Measurements from ENCODE around the gene DNAH14.
"Not testable (repeated sequence)": the region's sequence is repeated elsewhere in the genome, so short reads cannot be mapped to it uniquely, and the experiment has no call there.

The DNAH14 gene

DNA sequence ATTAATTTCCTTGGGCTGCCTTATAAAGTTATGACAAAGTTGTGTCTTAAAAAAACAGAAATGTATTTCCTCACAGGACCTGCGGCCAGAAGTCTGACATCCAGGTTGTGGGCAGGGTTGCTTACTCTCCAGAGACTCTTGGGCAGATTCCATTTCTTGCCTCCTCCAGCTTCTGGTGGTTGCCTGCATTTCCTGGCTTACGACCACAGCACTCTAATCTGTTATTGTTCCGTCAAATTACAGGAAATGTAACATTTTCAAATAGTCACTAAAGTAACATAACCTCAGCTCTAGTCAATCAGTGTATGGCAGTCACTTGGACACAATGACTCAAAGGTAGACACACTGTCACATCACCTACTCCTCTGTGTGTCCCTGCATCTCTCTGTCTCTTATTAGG lies 226.8 kb downstream of the DNAH14 start:
- DNase-seq (ENCODE audit: low read depth): no peak

DNA sequence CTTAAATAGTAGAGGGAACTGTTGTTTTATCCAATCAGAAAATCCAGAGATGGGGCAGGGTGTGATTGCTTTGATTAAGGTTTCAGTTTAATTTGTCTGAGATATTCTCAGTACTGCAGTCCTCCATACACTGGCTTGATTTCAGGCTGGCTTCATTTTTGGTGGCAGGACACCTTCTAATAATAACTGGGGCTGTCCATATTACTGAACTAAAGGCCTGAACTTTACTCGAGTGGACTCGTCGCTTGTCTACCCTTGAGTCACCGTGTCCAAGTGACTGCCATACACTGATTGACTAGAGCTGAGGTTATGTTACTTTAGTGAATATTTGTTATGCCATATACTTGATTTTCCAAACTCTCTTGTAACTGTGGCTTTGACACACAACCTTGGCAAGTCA lies 228.8 kb downstream of the DNAH14 start:
- no peak for DNase-seq (ENCODE audit: low read depth)

DNA sequence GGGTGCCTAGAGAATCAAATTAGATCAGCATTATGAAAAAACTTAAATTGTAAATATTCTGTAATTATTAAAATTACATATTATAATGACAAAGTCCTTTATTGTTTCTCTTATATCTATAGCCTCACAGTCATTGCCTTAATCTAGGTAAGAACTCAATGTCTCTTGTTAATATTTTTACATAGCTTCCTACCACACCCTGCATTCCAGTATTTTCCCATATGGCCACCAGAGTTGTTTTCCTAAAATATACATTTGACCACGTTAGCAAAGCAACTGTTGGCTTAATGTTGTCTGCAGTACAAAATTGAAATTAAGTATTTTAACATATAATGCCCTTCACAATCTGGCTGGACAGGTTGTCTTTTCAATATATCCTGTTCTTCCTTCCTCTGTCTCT lies 230.3 kb downstream of the DNAH14 start:
- DNase-seq (ENCODE audit: low read depth): no peak

DNA sequence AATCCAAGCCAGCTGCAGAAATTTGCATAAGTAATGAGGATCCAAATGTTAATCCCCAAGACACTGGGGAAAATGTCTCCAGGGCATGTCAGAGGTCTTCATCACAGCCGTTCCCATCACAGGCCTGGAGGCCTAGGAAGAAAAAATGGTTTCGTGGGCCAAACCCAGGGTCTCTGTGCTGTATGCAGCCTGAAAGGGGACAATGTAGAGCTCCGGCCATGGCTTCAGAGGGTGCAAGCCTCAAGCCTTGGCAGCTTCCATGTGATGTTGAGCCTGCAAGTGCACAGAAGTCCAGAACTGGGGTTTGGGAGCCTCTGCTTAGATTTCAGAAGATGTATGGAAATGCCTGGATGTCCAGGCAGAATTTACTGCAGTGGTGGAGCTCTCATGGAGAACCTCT lies 247.9 kb downstream of the DNAH14 start:
- DNase-seq (ENCODE audit: low read depth): not testable (repeated sequence)

DNA sequence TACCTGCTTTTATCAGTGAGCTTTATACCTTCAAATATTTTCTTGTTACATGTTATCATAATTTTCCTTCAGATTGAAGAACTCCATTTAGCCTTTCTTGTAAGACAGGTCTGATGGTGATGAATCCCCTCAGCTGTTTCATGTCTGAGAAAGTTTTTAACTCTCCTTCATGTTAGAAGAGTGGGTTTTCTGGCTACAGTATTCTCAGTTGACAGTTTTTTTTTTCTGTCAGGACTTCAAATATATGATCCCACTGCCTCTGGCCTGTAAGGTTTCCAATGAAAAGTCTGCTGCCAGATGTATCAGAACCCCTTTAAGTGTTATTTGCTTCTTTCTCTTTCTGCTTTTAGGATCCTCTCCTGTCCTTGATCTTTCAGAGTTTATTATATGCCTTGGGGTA lies 250.2 kb downstream of the DNAH14 start:
- DNase-seq (ENCODE audit: low read depth): no peak

DNA sequence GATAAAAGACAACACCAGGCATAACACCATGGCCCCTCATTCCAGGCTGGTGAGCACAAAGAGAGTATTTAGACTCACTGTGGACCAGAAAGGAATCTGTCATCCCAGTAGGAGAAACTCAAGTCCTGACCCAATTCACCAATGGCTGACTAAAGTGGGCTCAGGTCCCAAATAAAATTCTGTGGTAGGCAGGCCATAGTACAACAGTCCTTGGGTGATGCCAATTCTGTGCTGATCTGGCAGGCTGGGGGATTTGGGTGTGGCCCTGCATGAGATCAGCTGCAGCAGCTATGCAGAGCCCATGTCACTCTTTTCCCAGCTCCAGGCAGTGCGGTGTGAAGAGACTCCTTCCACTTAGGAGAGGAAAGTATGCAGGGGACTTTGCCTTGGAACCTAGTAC lies 253.2 kb downstream of the DNAH14 start:
- DNase-seq (ENCODE audit: low read depth): no peak

DNA sequence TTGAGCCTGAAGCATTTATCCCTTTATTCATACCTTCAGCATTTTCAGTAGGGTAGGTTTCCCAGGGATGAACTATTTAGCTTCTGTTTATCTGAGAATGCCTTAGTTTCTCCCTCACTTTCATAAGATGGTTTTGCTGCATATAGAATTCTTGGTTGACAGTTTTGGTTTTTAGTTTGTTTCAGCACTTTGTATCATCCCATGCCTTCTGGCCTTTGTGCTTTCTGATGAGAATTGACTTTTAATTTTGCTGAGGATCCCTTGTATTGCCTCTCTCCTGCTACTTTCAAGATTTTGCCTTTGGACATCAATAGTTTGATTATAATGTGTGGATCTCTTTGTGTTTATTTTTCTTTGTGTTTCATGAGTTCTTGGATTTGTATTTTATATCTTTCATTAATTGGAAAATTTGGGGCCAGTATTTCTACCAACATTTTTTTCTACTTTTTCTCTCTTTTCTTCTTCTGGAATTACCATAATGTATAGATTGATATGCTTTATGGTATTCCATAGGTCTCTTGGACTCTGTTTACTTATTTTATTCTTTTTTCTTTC lies 261.8 kb downstream of the DNAH14 start:
- DNase-seq (ENCODE audit: low read depth): no peak

DNA sequence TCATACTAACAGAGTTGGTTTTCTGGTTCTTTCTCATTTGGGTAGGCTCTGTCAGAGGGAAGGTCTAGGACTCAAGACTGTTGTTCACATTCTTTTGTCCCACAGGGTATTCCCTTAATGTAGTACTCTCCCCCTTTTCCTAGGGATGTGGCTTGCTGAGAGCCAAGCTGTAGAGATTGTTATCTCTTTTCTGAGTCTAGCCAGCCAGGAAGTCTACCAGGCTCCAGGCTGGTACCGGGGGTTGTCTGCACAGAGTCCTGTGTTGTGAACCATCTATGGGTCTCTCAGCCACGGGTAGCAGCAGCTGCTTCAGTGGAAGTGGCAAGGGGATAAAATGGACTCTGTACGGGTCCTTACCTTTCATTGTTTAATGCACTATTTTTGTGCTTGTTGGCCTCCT lies 272.0 kb downstream of the DNAH14 start:
- no peak for DNase-seq (ENCODE audit: low read depth)

DNA sequence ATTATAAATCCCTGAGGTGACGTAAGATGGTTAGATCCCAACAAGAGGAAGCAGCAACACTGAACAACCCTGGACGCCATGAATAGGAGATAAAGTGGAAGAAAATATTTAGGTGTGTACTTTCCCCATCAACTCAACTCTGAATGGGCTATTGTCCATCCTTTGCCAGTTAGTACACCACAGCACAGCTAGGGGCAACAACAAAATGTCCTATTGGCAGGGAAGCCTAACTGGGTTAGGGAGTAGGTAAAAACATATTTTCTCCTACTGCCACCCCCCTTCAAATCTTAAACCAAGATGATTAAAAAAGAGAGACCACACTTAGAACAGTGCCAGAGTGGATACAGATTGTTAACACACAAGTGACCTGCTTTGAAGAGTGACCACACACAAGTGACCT lies 278.3 kb downstream of the DNAH14 start:
- DNase-seq (ENCODE audit: low read depth): no peak

DNA sequence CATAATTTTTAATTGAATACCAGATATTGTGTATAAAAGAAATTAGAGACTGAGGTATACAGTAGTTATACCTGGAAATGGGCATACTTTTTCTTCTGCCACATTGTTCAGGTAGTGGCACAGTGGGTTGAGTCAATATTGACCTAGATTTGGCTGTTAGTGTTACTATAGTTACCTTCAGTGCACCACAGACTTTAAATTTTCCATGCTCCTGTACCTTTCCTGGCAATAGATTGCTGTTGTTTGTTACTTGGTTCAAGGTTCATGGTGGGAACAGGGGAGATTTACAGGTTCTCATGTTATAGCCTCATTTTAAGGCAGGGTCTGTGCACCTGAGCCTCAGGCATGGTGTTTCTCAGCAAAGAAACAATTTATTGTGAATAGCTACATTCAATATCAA lies 279.7 kb downstream of the DNAH14 start:
- no peak for DNase-seq (ENCODE audit: low read depth)

DNA sequence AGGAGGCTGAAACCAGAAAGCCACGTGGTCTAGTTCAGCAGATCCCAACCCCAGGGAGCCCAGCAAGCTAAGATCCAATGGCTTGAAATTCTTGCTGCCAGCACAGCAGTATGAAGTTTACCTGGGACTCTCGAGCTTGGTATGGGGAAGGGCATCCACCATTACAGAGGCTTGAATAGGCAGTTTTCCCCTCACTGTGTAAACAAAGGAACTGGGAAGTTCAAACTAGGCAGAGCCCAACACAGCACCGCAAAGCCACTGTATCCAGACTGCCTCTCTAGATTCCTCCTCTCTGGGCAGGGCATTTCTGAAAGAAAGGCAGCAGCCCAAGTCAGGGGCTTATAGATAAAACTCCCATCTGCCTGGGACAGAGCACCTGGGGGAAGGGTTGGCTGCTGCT lies 280.7 kb downstream of the DNAH14 start:
- not testable (repeated sequence) for DNase-seq (ENCODE audit: low read depth)

DNA sequence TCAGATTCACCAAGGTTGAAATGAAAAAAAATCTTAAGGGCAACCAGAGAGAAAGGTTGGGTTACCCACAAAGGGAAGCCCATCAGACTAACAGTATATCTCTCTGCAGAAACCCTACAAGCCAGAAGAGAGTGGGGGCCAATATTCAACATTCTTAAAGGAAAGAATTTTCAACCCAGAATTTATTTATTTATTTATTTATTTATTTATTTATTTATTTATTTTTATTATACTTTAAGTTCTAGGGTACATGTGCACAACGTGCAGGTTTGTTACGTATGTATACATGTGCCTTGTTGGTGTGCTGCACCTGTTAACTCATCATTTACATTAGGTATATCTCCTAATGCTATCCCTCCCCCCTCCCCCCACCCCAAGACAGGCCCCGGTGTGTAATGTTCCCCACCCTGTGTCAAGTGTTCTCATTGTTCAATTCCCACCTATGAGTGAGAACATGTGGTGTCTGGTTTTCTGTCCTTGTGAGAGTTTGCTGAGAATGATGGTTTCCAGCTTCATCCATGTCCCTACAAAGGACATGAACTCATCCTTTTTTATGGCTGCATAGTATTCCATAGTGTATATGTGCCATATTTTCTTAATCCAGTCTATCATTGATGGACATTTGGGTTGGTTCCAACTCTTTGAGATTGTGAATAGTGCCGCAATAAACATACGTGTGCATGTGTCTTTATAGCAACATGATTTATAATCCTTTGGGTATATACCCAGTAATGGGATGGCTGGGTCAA lies 282.4 kb downstream of the DNAH14 start:
- not testable (repeated sequence) for DNase-seq (ENCODE audit: low read depth)

DNA sequence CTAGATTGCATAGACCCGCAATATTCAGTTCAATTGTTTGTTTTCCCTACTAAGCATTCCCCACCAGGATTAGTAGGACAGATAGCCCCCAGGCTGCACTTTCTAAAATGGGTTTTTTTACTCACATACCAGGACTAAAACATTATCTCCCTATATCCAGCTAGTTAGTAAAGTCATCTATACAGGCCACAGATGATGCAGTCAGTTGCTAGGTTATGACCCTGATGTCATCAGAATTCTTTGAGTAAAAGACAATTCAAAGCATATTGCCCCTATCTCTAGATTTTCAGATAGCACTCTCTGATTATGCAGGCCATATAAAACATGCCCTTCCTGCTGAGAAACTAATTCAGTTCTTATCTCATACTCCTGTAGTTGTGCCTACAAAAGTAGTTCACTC lies 294.8 kb downstream of the DNAH14 start:
- DNase-seq (ENCODE audit: low read depth): no peak

DNA sequence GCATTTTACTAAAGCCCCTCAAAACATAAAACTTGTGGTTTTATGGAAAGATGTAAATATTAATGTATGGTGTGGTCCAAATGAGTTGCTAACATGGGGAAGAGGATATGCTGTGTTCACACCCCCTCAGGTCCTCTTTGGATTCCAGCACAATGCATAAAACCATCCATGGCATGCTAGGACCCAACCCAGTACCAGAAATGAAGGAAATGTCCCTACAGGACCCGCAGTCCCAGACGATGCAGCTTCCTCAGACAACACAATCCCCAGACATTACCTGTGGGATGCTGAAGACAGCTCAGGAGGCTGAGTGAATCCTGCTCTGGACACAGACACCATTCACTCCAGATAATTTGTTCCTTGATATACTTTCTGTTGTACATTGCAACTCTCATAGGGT lies 296.2 kb downstream of the DNAH14 start:
- DNase-seq (ENCODE audit: low read depth): no peak

DNA sequence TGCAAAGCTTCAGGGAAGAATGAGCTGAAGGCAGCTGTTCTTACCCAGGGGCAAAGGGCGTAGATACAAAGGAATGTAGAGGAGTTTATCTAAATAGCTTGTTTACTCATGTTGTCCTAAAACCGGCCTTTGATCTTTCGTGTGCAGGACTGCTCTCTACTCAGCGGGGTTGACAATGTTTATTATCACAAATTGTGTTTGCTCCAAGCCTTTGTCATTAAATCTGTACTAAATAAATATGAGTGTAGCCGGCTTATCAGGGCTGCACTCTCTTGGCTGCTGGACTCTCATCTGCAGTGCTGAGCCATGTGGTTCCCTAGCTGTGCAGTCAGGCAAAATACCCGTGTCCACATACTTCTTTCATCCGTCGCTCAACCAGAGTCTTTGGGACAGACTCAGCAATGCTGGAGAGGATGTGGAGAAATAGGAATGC lies 299.4 kb downstream of the DNAH14 start:
- DNase-seq (ENCODE audit: low read depth): no peak

DNA sequence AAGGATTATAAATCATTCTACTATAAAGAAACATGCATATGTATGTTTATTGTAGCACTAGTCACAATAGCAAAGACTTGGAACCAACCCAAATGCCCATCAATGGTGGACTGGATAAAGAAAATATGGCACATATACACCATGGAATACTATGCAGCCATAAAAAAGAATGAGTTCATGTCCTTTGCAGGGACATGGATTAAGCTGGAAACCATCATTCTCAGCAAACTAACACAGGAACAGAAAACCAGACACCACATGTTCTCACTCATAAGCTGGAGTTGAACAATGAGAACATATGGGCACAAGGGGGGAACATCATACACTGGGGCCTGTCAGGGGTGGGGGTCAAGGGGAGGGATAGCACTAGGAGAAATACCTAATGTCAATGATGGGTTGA lies 300.0 kb downstream of the DNAH14 start:
- DNase-seq (ENCODE audit: low read depth): not testable (repeated sequence)

DNA sequence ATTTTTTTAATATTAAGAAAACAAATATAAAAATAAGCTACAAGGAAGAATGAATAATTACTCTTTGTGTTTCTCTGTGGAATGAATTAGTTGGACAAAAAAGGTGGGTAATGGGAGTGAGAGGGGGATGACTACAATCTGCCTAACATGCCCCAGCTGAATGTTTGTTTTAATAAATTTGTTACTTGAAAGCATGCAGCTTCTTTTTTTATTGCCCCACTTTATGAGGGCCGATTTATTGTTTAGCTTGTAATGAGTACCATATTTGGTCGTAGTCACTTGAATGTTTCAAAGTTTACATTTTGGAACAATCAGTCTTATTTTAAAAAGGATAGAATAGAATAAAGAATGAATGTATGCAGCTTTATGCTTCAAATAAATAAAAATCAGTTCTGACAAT lies 301.0 kb downstream of the DNAH14 start:
- no peak for DNase-seq (ENCODE audit: low read depth)

DNA sequence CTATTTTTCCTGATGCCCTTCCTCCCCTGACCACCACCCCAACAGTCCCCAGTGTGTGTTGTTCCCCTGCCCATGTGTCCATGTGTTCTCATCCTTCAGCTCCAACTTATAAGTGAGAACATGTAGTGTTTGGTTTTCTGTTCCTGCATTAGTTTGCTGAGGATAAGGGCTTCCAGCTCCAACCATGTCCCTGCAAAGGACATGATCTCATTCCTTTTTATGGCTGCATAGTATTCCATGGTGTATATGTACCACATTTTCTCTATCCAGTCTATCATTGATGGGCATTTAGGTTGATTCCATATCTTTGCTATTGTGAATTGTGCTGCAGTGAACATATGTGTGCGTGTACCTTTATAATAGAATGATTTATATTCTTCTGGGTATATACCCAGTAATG lies 303.5 kb downstream of the DNAH14 start:
- DNase-seq (ENCODE audit: low read depth): not testable (repeated sequence)

DNA sequence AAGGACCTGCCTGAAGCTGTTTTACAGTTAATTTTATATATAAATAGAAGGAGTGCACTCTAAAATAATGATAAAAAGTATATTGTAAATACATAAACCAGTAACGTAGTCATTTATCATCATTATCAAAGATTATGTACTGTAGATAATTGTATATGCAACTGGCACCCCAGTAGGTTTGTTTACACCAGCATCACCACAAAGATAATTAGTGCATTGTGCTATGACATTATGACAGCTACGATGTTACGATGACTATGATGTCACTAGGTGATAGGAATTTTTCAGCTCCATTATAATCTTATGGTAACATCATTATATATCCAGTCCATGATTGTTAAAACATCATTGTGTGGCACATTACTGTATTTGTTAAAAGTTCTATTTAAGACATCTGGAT lies 313.1 kb downstream of the DNAH14 start:
- DNase-seq (ENCODE audit: low read depth): no peak

DNA sequence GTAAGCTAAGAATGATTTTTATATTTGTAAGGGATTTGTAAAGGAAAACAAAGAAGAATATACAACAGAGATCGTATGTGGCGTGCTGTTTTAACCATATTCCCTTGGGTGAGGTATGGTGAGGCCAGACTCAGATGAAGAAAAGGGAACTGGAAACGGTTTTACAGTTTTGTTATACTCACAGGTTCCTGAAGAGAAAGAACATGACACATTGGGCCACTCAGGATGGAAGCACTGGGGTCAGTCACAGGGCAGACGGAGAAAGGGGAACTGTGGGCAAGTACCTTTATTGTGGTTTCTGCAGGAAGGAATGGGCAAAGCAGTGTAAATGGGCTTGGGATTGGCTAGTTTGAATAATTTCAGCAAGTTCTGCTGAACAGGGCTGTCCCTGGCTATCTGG lies 321.0 kb downstream of the DNAH14 start:
- no peak for DNase-seq (ENCODE audit: low read depth)

DNA sequence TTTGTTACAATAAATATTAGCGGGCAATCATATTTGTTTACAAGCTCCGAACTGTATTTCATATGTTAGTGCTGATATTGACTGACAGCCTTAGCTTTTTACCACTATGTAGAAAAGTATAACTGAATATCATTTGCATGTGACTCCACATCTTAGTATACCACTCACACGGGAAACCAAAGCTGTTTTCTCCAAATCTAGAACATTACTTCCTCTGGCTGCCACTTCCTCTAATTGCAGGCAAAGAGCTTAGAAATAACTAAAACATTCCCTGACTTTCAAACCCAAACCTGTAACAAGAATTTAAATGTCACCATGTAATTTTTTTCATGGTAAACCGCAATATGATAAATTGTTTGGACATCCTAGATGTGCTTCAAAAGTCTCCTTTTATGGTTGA lies 323.7 kb downstream of the DNAH14 start:
- DNase-seq (ENCODE audit: low read depth): no peak

DNA sequence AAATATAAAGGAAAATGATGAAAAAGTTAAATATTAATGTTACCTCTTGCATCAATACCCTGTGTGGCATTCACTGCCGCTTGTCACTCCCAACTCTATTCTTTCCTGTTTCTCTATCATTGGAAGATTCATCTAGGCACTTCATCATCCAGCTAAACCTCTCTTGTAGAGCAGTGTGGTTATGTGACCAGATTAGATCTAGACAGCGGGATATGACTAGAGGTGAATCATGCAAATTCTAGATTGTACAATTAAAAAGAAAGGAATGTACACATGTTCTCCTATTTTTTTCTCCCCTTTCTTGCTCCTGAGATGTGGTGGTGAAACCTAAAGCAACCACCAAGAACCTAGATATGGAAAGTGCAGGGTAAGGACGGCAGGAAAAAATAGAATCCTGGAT lies 324.3 kb downstream of the DNAH14 start:
- no peak for DNase-seq (ENCODE audit: low read depth)

DNA sequence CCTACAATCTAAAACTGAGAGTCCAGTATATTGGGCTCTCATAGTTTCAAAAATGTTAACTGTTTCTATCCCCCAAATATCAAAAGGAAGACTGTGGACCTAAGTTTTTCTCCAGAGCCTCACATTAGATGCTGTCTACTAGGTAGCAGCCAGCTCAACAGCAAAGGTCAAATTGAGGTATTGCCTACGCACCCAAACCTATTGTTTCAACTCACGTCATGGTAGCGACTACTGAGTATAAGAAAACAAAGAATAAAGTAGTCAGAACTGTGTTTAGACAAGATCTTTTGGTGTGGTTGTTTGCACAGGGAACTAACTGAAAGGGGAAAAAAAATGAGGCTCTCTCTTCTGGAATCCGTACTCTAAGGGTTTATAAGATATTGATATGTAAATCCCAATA lies 325.2 kb downstream of the DNAH14 start:
- DNase-seq (ENCODE audit: low read depth): no peak

DNA sequence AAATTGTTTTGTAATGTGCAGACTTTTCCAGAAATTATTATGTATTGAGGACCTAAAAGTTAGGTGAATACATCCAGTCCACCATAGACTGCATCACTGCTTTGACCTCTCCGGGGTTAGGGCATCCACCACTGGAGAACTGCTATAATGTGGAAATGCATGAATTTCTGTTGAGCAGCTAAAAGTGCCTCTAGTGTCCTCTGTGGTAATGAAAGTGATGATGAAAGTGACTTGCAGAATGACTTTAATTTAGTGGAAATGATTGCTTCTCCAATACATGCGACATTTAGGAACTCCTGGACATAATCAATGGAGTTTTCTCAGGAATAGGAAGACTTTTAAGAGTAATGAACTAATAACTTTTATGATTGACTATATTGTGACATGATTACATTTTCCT lies 327.6 kb downstream of the DNAH14 start:
- no peak for DNase-seq (ENCODE audit: low read depth)

All from stimulated activated CD8-positive, alpha-beta memory T cell treated with anti-CD3 and anti-CD28 coated beads, Interleukin-4, amount 100 ng/mL, for 24 hours (primary cell).